LNCAP (cell line): Measurements from ENCODE around the gene MACF1.

ENCODE experiments used
- CTCF ChIP-seq: fragments of 450-650 bp; IDR thresholded peaks from 2 replicates; pipeline ENCODE4 v1.5.1; 2017; ENCODE audit warnings: mild to moderate bottlenecking

The MACF1 gene

GRCh38 chr1:39391691-39392679 lies 187.5 kb downstream of the MACF1 start:
- TF ChIP-seq CTCF: no peak

- no peak for TF ChIP-seq CTCF
Measured at GRCh38 chr1:39392851-39393573, 188.5 kb downstream of the MACF1 start.

- no peak for TF ChIP-seq CTCF
Measured at GRCh38 chr1:39393645-39394044, 189.2 kb downstream of the MACF1 start.

GRCh38 chr1:39394059-39394458 lies 189.6 kb downstream of the MACF1 start:
- TF ChIP-seq CTCF: no peak

- no peak for TF ChIP-seq CTCF
Measured at GRCh38 chr1:39394598-39394997, 190.1 kb downstream of the MACF1 start.

GRCh38 chr1:39395357-39395831 lies 190.9 kb downstream of the MACF1 start:
- TF ChIP-seq CTCF: no peak

- TF ChIP-seq CTCF: no peak
Measured at GRCh38 chr1:39396671-39397070, 192.2 kb downstream of the MACF1 start.
